Endothelial cell of umbilical vein (primary cell): ENCODE data around the gene SEMA3E. TPM values are rescaled to one million over a fixed set of nuclear protein-coding genes. Genes with fewer than 3 reads are reported as not detected.

Experiments used
- BruUV-seq: library from RNA; stranded (reverse); fragments of 400-500 nt; replicated peaks from 2 replicates; lab custom pipeline; 2021; lab: Mats Ljungman, UMichigan
- CTCF ChIA-PET: fragments of 300-600, 350-600 bp; sonication (Branson Sonifier 250); formaldehyde crosslinking; loops from one replicate; lab custom pipeline; 2021; ENCODE audit warnings: antibody characterized with exemption, inconsistent platforms; lab: Charles Lee
- POLR2A ChIA-PET: fragments of 300-600, 350-600 bp; sonication (Branson Sonifier 250); formaldehyde crosslinking; loops from one replicate; lab custom pipeline; 2021; ENCODE audit warnings: antibody characterized with exemption, inconsistent platforms; lab: Charles Lee
- DNase-seq: peaks from one replicate; pipeline ENCODE4 v3.0.0-alpha.2; 2011; ENCODE audit warnings: low read depth, low spot score
- FAIRE-seq: peaks from 2 replicates; lab custom pipeline; 2011; peaks lifted over from hg19 to GRCh38; lab: Jason Lieb, UNC
- H2AFZ ChIP-seq: 2 replicates; pipeline ENCODE4 v1.6.0; 2012; ENCODE audit warnings: low read depth, low read length, control low read depth, inconsistent platforms
- H3K27ac ChIP-seq: 2 replicates; pipeline ENCODE4 v1.5.1; 2011; ENCODE audit warnings: low read depth, mild to moderate bottlenecking, control low read depth, low read length, moderate library complexity; ENCODE audit not compliant: insufficient read depth
- H3K27me3 ChIP-seq, 2 experiments: 2 replicates each; pipeline versions ENCODE4 v1.6.0 to v1.6.1; 2011; ENCODE audit warnings: low read length in 2 of 2, mixed read lengths in 1 of 2; ENCODE audit not compliant: control insufficient read depth in 2 of 2, insufficient read depth in 2 of 2
- H3K36me3 ChIP-seq, 2 experiments: 2 replicates in 1 of 2; 3 replicates in 1 of 2; pipeline ENCODE4 v1.5.1; 2011; ENCODE audit warnings: low read length in 2 of 2, mild to moderate bottlenecking in 1 of 2, moderate library complexity in 1 of 2; ENCODE audit not compliant: control insufficient read depth in 2 of 2, insufficient read depth in 2 of 2; ENCODE audit errors: extremely low read depth in 1 of 2
- H3K4me1 ChIP-seq: 3 replicates; pipeline ENCODE4 v1.5.1; 2011; ENCODE audit warnings: mild to moderate bottlenecking, low read length; ENCODE audit not compliant: control insufficient read depth, insufficient read depth; ENCODE audit errors: extremely low read depth
- H3K4me2 ChIP-seq: 2 replicates; pipeline ENCODE4 v1.6.1; 2011; ENCODE audit warnings: low read length, control low read depth, mixed read lengths; ENCODE audit not compliant: insufficient read depth
- H3K4me3 ChIP-seq, 3 experiments: fragments of 200-600 bp in 1 of 3; sonication (generic), shearing (Covaris generic) in 1 of 3; replicated peaks in 1 of 3; 2 replicates each; pipeline ENCODE4 v1.5.1; 2011 to 2016; ENCODE audit warnings: control low read depth in 3 of 3, low read length in 3 of 3, mild to moderate bottlenecking in 2 of 3, inconsistent platforms in 1 of 3, low read depth in 1 of 3, moderate library complexity in 1 of 3; ENCODE audit not compliant: insufficient read depth in 1 of 3
- H3K79me2 ChIP-seq: 2 replicates; pipeline ENCODE4 v1.6.0; 2012; ENCODE audit warnings: low read length, inconsistent platforms; ENCODE audit not compliant: control insufficient read depth, insufficient read depth
- H3K9ac ChIP-seq: replicated peaks from 2 replicates; pipeline ENCODE3; 2011; ENCODE audit warnings: low read length, control low read depth; ENCODE audit not compliant: insufficient read depth; ENCODE audit errors: extremely low read depth
- H3K9me1 ChIP-seq: replicated peaks from 3 replicates; pipeline ENCODE4 v1.6.0; 2011; ENCODE audit warnings: mild to moderate bottlenecking, low read length; ENCODE audit not compliant: control insufficient read depth, insufficient read depth; ENCODE audit errors: extremely low read depth
- H3K9me3 ChIP-seq: replicated peaks from 2 replicates; pipeline ENCODE4 v1.5.1; 2012; ENCODE audit warnings: low read length, inconsistent platforms; ENCODE audit not compliant: control insufficient read depth, insufficient read depth
- H4K20me1 ChIP-seq: replicated peaks from 2 replicates; pipeline ENCODE3; 2011; ENCODE audit warnings: mild to moderate bottlenecking, low read length; ENCODE audit not compliant: control insufficient read depth, insufficient read depth; ENCODE audit errors: extremely low read depth
- EZH2 ChIP-seq: IDR thresholded peaks from 2 replicates; pipeline ENCODE4 v1.6.1; 2012; ENCODE audit warnings: borderline replicate concordance, low read depth, mild to moderate bottlenecking, moderate library complexity, low read length, inconsistent platforms; ENCODE audit not compliant: severe bottlenecking
- FOS ChIP-seq: IDR thresholded peaks from 2 replicates; pipeline ENCODE4 v1.6.1; 2011; ENCODE audit warnings: mild to moderate bottlenecking, low read length, moderate library complexity, borderline replicate concordance; ENCODE audit not compliant: insufficient read depth
- GATA2 ChIP-seq: IDR thresholded peaks from 2 replicates; pipeline ENCODE4 v1.7.0; 2011; ENCODE audit warnings: low read depth, mild to moderate bottlenecking, moderate library complexity, mixed read lengths, low read length; ENCODE audit not compliant: insufficient read length, insufficient read depth
- JUN ChIP-seq: IDR thresholded peaks from 2 replicates; pipeline ENCODE4 v1.6.1; 2011; ENCODE audit warnings: borderline replicate concordance, low read depth; ENCODE audit not compliant: insufficient read length, insufficient read depth
- MYC ChIP-seq: IDR thresholded peaks from one replicate; pipeline ENCODE4 v1.6.1; 2011; ENCODE audit warnings: mild to moderate bottlenecking, low read depth, low read length
- POLR2A ChIP-seq: IDR thresholded peaks from 2 replicates; pipeline ENCODE4 v1.6.1; 2012; ENCODE audit warnings: low read depth, mild to moderate bottlenecking, control low read depth, low read length
- POLR2AphosphoS5 ChIP-seq: IDR thresholded peaks from 2 replicates; pipeline ENCODE4 v1.6.1; 2012; ENCODE audit warnings: low read depth, mild to moderate bottlenecking, control low read depth, low read length, moderate library complexity; ENCODE audit not compliant: insufficient read depth
- dilution Hi-C: fragments of 300-500 bp; cut with MboI; formaldehyde crosslinking; loops from one replicate; pipeline ENCODE4 v1.15.0; 2019; ENCODE audit warnings: low sequenced_read_pairs; ENCODE audit not compliant: extremely low pct_ligation_motif_present
- intact Hi-C: fragments of 100-400 bp; cut with micrococcal nuclease; formaldehyde crosslinking; loops from one replicate; pipeline ENCODE4 v1.10.0; 2022
- polyA plus RNA-seq, 4 experiments: library from polyadenylated mRNA; depleted of rRNA in 3 of 4; stranded (reverse) in 3 of 4; unstranded in 1 of 4; fragments of >200 nt; gene quantifications; 2 replicates each; pipeline versions ENCODE4 v1.2.1 to v1.2.3, GENCODE V29; 2011 to 2012; ENCODE audit warnings: missing spikeins in 1 of 4
- total RNA-seq: library from RNA; stranded (reverse); gene quantifications from 2 replicates; pipeline ENCODE4 v1.2.3, GENCODE V29; 2021
- TF ChIP-seq, protein P1 (sequence below), 2 donors: IDR thresholded peaks; 1 replicate in 1 of 2; 2 replicates in 1 of 2; pipeline ENCODE4 v1.5.1; 2011; ENCODE audit warnings: low read length in 2 of 2, mild to moderate bottlenecking in 2 of 2, moderate library complexity in 2 of 2, control low read depth in 1 of 2, inconsistent platforms in 1 of 2, low read depth in 1 of 2; ENCODE audit not compliant: insufficient read depth in 1 of 2; ENCODE audit errors: extremely low read depth in 1 of 2
- TF ChIP-seq, protein P2 (sequence below): IDR thresholded peaks from 2 replicates; pipeline ENCODE4 v1.6.1; 2011; ENCODE audit not compliant: insufficient read depth, insufficient read length

The SEMA3E gene
- total and polyA plus RNA-seq, 2 donors (not counting 3 experiments of a cell fraction or from before 2014, with no cell fraction given), result not detected

DNA sequence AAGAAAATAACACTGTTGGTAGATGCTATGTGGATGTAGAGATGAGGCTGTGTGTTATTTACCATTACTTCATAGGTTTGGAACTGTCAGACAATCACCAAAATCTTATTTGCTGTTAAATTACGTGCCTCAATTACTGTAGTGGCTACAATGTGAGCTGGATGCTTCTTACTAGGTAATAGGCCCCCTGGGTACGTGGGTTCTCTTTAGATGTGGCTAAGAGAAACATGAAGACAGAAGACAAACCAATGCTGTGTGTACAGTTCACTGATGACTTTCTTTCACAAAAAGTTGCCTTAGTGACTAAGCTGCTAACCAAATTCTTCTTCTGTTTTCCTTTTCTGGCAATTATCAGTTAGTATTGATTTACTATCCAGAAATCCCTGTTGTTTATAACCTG, 144.6 kb downstream of the SEMA3E start:
- dilution Hi-C loops, result no loop called here
- Histone ChIP-seq H4K20me1 (no peaks in the 10 kb centered on the region), H3K79me2 (no peaks in the 10 kb centered on the region), H3K4me3 (no peak overlapping the region), H3K4me1 (no peaks in the 10 kb centered on the region), H3K9me3 (no peaks in the 10 kb centered on the region), H2AFZ (no peak overlapping the region), H3K9me1 (no peaks in the 10 kb centered on the region), H3K36me3 (no peaks in the 10 kb centered on the region), H3K27ac (no peak overlapping the region), H3K9ac (no peak overlapping the region), H3K27me3 (no peaks in the 10 kb centered on the region), H3K4me2 (no peak overlapping the region)
- no TSS peak for BruUV-seq
- intact Hi-C loops, result no loop called here
- DNase-seq (no peak), FAIRE-seq (no peak)
- no peak for TF ChIP-seq POLR2A
- TF ChIP-seq FOS, result no peak
- TF ChIP-seq GATA2, result no peak
- TF ChIP-seq POLR2AphosphoS5, result no peak
- TF ChIP-seq MYC, result no peak
- no peak for TF ChIP-seq EZH2
- TF ChIP-seq, protein P1, sequence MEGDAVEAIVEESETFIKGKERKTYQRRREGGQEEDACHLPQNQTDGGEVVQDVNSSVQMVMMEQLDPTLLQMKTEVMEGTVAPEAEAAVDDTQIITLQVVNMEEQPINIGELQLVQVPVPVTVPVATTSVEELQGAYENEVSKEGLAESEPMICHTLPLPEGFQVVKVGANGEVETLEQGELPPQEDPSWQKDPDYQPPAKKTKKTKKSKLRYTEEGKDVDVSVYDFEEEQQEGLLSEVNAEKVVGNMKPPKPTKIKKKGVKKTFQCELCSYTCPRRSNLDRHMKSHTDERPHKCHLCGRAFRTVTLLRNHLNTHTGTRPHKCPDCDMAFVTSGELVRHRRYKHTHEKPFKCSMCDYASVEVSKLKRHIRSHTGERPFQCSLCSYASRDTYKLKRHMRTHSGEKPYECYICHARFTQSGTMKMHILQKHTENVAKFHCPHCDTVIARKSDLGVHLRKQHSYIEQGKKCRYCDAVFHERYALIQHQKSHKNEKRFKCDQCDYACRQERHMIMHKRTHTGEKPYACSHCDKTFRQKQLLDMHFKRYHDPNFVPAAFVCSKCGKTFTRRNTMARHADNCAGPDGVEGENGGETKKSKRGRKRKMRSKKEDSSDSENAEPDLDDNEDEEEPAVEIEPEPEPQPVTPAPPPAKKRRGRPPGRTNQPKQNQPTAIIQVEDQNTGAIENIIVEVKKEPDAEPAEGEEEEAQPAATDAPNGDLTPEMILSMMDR (IDR thresholded peaks at IDR 0.05; ENCODE audit: extremely low read depth in 1 of 2, insufficient read depth in 1 of 2, low read depth in 1 of 2, low read length in 2 of 2), result no peak
- TF ChIP-seq JUN, result no peak
- TF ChIP-seq, protein P2, sequence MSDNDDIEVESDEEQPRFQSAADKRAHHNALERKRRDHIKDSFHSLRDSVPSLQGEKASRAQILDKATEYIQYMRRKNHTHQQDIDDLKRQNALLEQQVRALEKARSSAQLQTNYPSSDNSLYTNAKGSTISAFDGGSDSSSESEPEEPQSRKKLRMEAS, result no peak
- ChIA-PET POLR2A (no interaction called here), CTCF (no interaction called here)
